Chondrocyte (in vitro differentiated cells): ENCODE measurements around the gene ESR1. TPM values are rescaled to one million over a fixed set of nuclear protein-coding genes. Genes with fewer than 3 reads are reported as not detected.
"Not testable (repeated sequence)": the region's sequence is repeated elsewhere in the genome, so short reads cannot be mapped to it uniquely, and the experiment has no call there.

Experiments
- DNase-seq: peaks from one replicate; pipeline ENCODE4 v3.0.0; 2021; ENCODE audit warnings: mixed read lengths, low spot score
- H3K27ac Mint-ChIP-seq: one replicate; pipeline ENCODE4 v1.8.0; 2021; ENCODE audit warnings: mild to moderate bottlenecking, moderate library complexity, mixed read lengths; ENCODE audit not compliant: unreplicated experiment
- H3K27me3 Mint-ChIP-seq: 2 replicates; pipeline ENCODE4 v1.8.0; 2021; ENCODE audit warnings: low read depth, mixed read lengths
- H3K36me3 Mint-ChIP-seq: 2 replicates; pipeline ENCODE4 v1.8.0; 2021; ENCODE audit warnings: low read depth, mixed read lengths
- H3K4me1 Mint-ChIP-seq: 2 replicates; pipeline ENCODE4 v1.8.0; 2021; ENCODE audit warnings: low read depth, mild to moderate bottlenecking, mixed read lengths
- H3K4me3 Mint-ChIP-seq: one replicate; pipeline ENCODE4 v1.8.0; 2021; ENCODE audit warnings: mild to moderate bottlenecking, moderate library complexity, mixed read lengths; ENCODE audit not compliant: unreplicated experiment
- H3K9me3 Mint-ChIP-seq: 2 replicates; pipeline ENCODE4 v1.8.0; 2021; ENCODE audit warnings: low read depth, mixed read lengths
- CTCF ChIP-seq: fragments of 200-600 bp; sonication (generic); IDR thresholded peaks from 2 replicates; pipeline ENCODE4 v1.5.0; 2021; ENCODE audit warnings: antibody characterized with exemption, mild to moderate bottlenecking, moderate library complexity
- total RNA-seq: library from RNA; stranded (reverse); gene quantifications from 3 replicates; pipeline ENCODE4 v1.2.1, GENCODE V29; 2021

ESR1 gene
- total RNA-seq, 1 donor from 2014 or later = not detected

- Mint-ChIP-seq H3K27me3 (peaks cover 2% of the 10 kb centered on the region), H3K36me3 (no peaks in the 10 kb centered on the region), H3K4me1 (no peaks in the 10 kb centered on the region), H3K27ac (no peak overlapping the region), H3K4me3 (no peak overlapping the region), H3K9me3 (peaks cover 33% of the 10 kb centered on the region)
- no peak for DNase-seq
- TF ChIP-seq CTCF = no peak
Measured at GRCh38 chr6:151891524-151891923, 84.0 kb downstream of the ESR1 start.

- H3K4me3 Mint-ChIP-seq = not testable (repeated sequence)
Measured at GRCh38 chr6:151894426-151894825, 86.9 kb downstream of the ESR1 start.

DNA sequence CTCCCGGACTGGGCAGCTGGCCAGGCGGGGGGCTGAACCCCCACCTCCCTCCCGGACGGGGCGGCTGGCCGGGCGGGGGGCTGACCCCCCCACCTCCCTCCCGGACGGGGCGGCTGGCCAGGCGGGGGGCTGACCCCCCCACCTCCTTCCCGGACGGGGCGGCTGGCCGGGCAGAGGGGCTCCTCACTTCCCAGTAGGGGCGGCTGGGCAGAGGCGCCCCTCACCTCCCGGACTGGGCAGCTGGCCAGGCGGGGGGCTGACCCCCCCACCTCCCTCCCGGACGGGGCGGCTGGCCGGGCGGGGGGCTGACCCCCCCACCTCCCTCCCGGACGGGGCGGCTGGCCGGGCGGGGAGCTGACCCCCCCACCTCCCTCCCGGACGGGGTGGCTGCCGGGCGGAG, 91.7 kb downstream of the ESR1 start:
- H3K4me3 Mint-ChIP-seq, DNase-seq, H3K27me3 Mint-ChIP-seq, H3K27ac Mint-ChIP-seq, H3K4me1 Mint-ChIP-seq, H3K36me3 Mint-ChIP-seq: not testable (repeated sequence)
- H3K9me3 Mint-ChIP-seq = peaks cover 42% of the 10 kb centered on the region

More at GRCh38 chr6:151894426-151894825, 86.9 kb downstream of the ESR1 start:
- H3K9me3 Mint-ChIP-seq = peaks cover 37% of the 10 kb centered on the region
- not testable (repeated sequence) for H3K4me1 Mint-ChIP-seq, H3K36me3 Mint-ChIP-seq, H3K27me3 Mint-ChIP-seq, H3K27ac Mint-ChIP-seq, DNase-seq

- not testable (repeated sequence) for H3K36me3 Mint-ChIP-seq, H3K4me1 Mint-ChIP-seq, H3K27ac Mint-ChIP-seq, DNase-seq, H3K27me3 Mint-ChIP-seq, H3K4me3 Mint-ChIP-seq
- peaks cover 36% of the 10 kb centered on the region for H3K9me3 Mint-ChIP-seq
Measured at GRCh38 chr6:151899796-151900195, 92.3 kb downstream of the ESR1 start.

- H3K36me3 Mint-ChIP-seq = no peaks in the 10 kb centered on the region
- H3K9me3 Mint-ChIP-seq = peaks cover 31% of the 10 kb centered on the region
- H3K4me1 Mint-ChIP-seq = no peaks in the 10 kb centered on the region
- TF ChIP-seq CTCF = no peak
- peaks cover 1% of the 10 kb centered on the region for H3K27me3 Mint-ChIP-seq
- H3K27ac Mint-ChIP-seq = no peak overlapping the region
- no peak overlapping the region for H3K4me3 Mint-ChIP-seq
- no peak for DNase-seq
Measured at GRCh38 chr6:151900256-151900655, 92.8 kb downstream of the ESR1 start.

- H3K27ac Mint-ChIP-seq = no peak overlapping the region
- no peaks in the 10 kb centered on the region for H3K4me1 Mint-ChIP-seq
- no peak for TF ChIP-seq CTCF
- H3K36me3 Mint-ChIP-seq = no peaks in the 10 kb centered on the region
- DNase-seq = no peak
- peaks cover 26% of the 10 kb centered on the region for H3K9me3 Mint-ChIP-seq
- peaks cover 2% of the 10 kb centered on the region for H3K27me3 Mint-ChIP-seq
- no peak overlapping the region for H3K4me3 Mint-ChIP-seq
Measured at GRCh38 chr6:151901009-151901411, 93.5 kb downstream of the ESR1 start.

DNA sequence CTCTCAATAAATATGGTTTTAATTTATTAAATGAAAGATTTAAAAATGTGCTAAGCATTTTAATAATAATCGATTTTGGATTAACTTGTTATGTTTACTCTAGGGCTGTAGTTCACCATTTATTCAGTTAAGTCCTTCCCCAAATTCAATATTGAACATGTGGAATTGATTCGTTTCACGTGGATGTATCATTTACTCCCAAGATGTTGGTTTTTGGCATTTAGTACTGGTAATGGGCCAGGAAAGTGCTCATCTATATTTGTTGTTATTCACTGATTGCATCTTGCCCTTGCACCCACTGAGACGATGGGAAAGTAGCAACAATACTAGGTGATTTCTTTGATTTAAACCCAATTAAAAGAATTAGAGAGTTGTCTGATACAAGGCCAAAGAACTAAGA, 97.1 kb downstream of the ESR1 start:
- Mint-ChIP-seq H3K4me1 (no peaks in the 10 kb centered on the region), H3K27ac (no peak overlapping the region), H3K9me3 (peaks cover 5% of the 10 kb centered on the region), H3K36me3 (no peaks in the 10 kb centered on the region), H3K4me3 (no peak overlapping the region), H3K27me3 (peaks cover 14% of the 10 kb centered on the region)
- TF ChIP-seq CTCF = no peak
- no peak for DNase-seq
